Body of pancreas (tissue), 4 donors: Measurements from ENCODE around the gene RASGRP1. TPM values are rescaled to one million over a fixed set of nuclear protein-coding genes. Genes with fewer than 3 reads are reported as not detected.
A peak's percentile ranks its signal among the peaks of the same experiment; 100 is the strongest.

Experiments used
- ATAC-seq: fragments of 150-250 bp; one replicate; pipeline ENCODE4 v1.9.1; 2016
- DNase-seq, 4 donors: peaks; one replicate each; pipeline ENCODE4 v3.0.0-alpha.2; 2019
- H3K27ac ChIP-seq, 4 donors: fragments of 200-600 bp; sonication (generic); 1 replicate in 3 of 4; 2 replicates in 1 of 4; pipeline versions ENCODE4 v1.5.1 to v1.6.1; 2016 to 2019; ENCODE audit warnings: mild to moderate bottlenecking in 1 of 4, mixed read lengths in 1 of 4, moderate library complexity in 1 of 4
- H3K27me3 ChIP-seq, 2 donors: fragments of 200-600 bp; sonication (generic); one replicate each; pipeline ENCODE4 v1.6.0; 2016; ENCODE audit warnings: mild to moderate bottlenecking in 1 of 2
- H3K36me3 ChIP-seq, 2 donors: fragments of 200-600 bp; sonication (generic); replicated peaks in 1 of 2; 2 replicates each; pipeline ENCODE4 v1.5.1; 2016; ENCODE audit warnings: low read depth in 2 of 2; ENCODE audit not compliant: insufficient read depth in 1 of 2
- H3K4me1 ChIP-seq: fragments of 200-600 bp; sonication (generic); one replicate; pipeline ENCODE4 v1.6.0; 2016
- H3K4me3 ChIP-seq, 2 donors: fragments of 200-600 bp; sonication (generic); 1 replicate in 1 of 2; 2 replicates in 1 of 2; pipeline ENCODE4 v1.5.1; 2016 to 2019
- H3K9me3 ChIP-seq, 3 donors: fragments of 200-600 bp; sonication (generic); 1 replicate in 2 of 3; 2 replicates in 1 of 3; pipeline ENCODE4 v1.5.1; 2016
- CTCF ChIP-seq, 7 experiments: fragments of 450-650 bp in 4 of 7; fragments of 200-600 bp in 3 of 7; sonication (generic) in 3 of 7; IDR thresholded peaks; one replicate each; pipeline ENCODE4 v1.5.1; 2016 to 2019; ENCODE audit warnings: antibody characterized with exemption in 7 of 7
- POLR2A ChIP-seq, 3 donors: fragments of 450-650 bp; IDR thresholded peaks; one replicate each; pipeline ENCODE4 v1.6.1; 2016; ENCODE audit warnings: antibody characterized with exemption in 3 of 3, mild to moderate bottlenecking in 2 of 3
- WGBS, 2 donors: methylation state at CpG; one replicate each; pipeline ENCODE4 v1.1.5; 2017; 5-methylcytosine and 5-hydroxymethylcytosine counted together
- intact Hi-C: fragments of 100-400 bp; cut with DNase I; formaldehyde crosslinking; loops from one replicate; pipeline ENCODE4 v1.15.1; 2023
- total RNA-seq, 2 donors: library from RNA; depleted of rRNA; stranded (reverse); fragments of >200 nt; gene quantifications; one replicate each; pipeline ENCODE4 v1.1.0, GENCODE V29; 2016

RASGRP1 gene
- total RNA-seq, 2 donors from 2014 or later = 1.3 to 15.5 TPM

- Histone ChIP-seq H3K4me1 (peaks cover 11% of the 10 kb centered on the region), H3K27me3 (no peaks in the 10 kb centered on the region), H3K9me3 (no peaks in the 10 kb centered on the region), H3K4me3 (no peak overlapping the region), H3K27ac (peak overlapping the region in 2 of 4 donors; percentile 9 to 51), H3K36me3 (no peaks in the 10 kb centered on the region)
- ATAC-seq (peak; percentile 27), DNase-seq (no peak)
- TF ChIP-seq CTCF (IDR thresholded peaks at IDR 0.05) = no peak
- no peak for TF ChIP-seq POLR2A (IDR thresholded peaks at IDR 0.05)
- intact Hi-C loops = no loop called here
- WGBS, 2 donors = 15 to 21% methylated on average over 3 of the region's 3 CpGs
Observed at GRCh38 chr15:38463893-38464292, 100.7 kb downstream of the RASGRP1 start.

- H3K9me3 ChIP-seq = no peaks in the 10 kb centered on the region
- no peak for DNase-seq
- no peak for TF ChIP-seq CTCF (IDR thresholded peaks at IDR 0.05)
- TF ChIP-seq POLR2A (IDR thresholded peaks at IDR 0.05) = no peak
- H3K27ac ChIP-seq = no peak overlapping the region
- ATAC-seq = no peak
- 74 to 85% methylated on average over 2 of the region's 2 CpGs for WGBS, 2 donors
- H3K36me3 ChIP-seq = no peaks in the 10 kb centered on the region
- intact Hi-C loops = no loop called here
- no peaks in the 10 kb centered on the region for H3K27me3 ChIP-seq
- H3K4me3 ChIP-seq = no peak overlapping the region
- H3K4me1 ChIP-seq = peaks cover 11% of the 10 kb centered on the region
Observed at GRCh38 chr15:38461066-38461833, 103.4 kb downstream of the RASGRP1 start.

- WGBS, 2 donors = 87 to 92% methylated on average over 3 of the region's 3 CpGs
- no peak overlapping the region for H3K4me3 ChIP-seq
- no peak overlapping the region for H3K27ac ChIP-seq
- H3K9me3 ChIP-seq = no peaks in the 10 kb centered on the region
- H3K27me3 ChIP-seq = no peaks in the 10 kb centered on the region
- DNase-seq = no peak
- no peak for ATAC-seq
- intact Hi-C loops = no loop called here
- TF ChIP-seq CTCF (IDR thresholded peaks at IDR 0.05) (no peak), POLR2A (IDR thresholded peaks at IDR 0.05) (no peak)
- peaks cover 13% of the 10 kb centered on the region for H3K4me1 ChIP-seq
- no peaks in the 10 kb centered on the region for H3K36me3 ChIP-seq
Observed at GRCh38 chr15:38460543-38460942, 104.1 kb downstream of the RASGRP1 start.

- no peak for TF ChIP-seq CTCF (IDR thresholded peaks at IDR 0.05)
- no peak for TF ChIP-seq POLR2A (IDR thresholded peaks at IDR 0.05)
- Histone ChIP-seq H3K27ac (no peak overlapping the region), H3K36me3 (no peaks in the 10 kb centered on the region), H3K4me1 (peaks cover 21% of the 10 kb centered on the region), H3K4me3 (no peak overlapping the region), H3K9me3 (no peaks in the 10 kb centered on the region), H3K27me3 (no peaks in the 10 kb centered on the region)
- DNase-seq = no peak
- WGBS, 2 donors = 85 to 97% methylated on average over 6 of the region's 6 CpGs
- intact Hi-C loops = no loop called here
- ATAC-seq = no peak
Observed at GRCh38 chr15:38459480-38459879, 105.1 kb downstream of the RASGRP1 start.

GRCh38 chr15:38458646-38459045 is 106.0 kb downstream of the RASGRP1 start:
- WGBS, 2 donors = 89 to 98% methylated on average over 1 to 5 of the region's 5 CpGs
- intact Hi-C loops = no loop called here

More at GRCh38 chr15:38458646-38459045, 106.0 kb downstream of the RASGRP1 start:
- no peaks in the 10 kb centered on the region for H3K36me3 ChIP-seq
- DNase-seq (no peak), ATAC-seq (no peak)
- H3K4me3 ChIP-seq = no peak overlapping the region
- no peak overlapping the region for H3K27ac ChIP-seq
- TF ChIP-seq CTCF (IDR thresholded peaks at IDR 0.05) = no peak
- TF ChIP-seq POLR2A (IDR thresholded peaks at IDR 0.05) = no peak
- no peaks in the 10 kb centered on the region for H3K27me3 ChIP-seq
- no peaks in the 10 kb centered on the region for H3K9me3 ChIP-seq
- peaks cover 15% of the 10 kb centered on the region for H3K4me1 ChIP-seq
